GM18870 (cell line): ENCODE results near the gene PIK3R1.

ENCODE experiments used
- ATAC-seq: cut with Tn5 transposase; IDR thresholded peaks from one replicate; pipeline ENCODE4 v1.9.1; 2021; ENCODE audit warnings: moderate library complexity; ENCODE audit not compliant: unreplicated experiment

Gene PIK3R1

DNA sequence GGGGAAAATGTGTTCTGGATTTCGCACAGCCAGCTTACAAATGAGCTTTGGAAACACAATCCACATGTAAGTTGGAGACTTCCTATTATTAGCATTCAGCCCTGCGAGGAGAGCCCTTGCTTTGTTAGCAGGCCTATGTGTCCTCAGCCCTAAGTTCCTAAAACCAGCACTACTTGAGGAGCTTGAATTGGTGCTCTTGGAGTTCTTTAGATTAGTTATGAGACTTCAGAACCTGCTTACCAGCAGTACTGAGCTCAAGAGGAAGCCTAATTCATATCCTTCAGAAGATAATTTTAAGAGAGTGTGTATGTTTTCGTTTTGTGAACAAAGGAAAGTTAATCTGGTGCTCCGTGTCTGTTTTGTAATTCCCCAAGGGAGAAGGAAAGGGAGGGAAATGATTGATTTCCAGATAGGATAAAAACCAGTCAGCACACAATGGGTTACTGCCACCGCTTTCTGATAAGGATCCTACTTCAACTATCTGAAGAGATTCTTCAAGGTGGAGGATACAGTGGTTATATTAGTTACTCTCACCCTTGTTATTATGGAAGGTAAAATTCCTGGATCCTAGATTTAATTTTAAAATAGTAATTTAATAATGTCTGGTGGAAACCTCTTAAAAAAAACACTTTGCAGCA, 35.2 kb downstream of the PIK3R1 start:
- ATAC-seq, result no peak

DNA sequence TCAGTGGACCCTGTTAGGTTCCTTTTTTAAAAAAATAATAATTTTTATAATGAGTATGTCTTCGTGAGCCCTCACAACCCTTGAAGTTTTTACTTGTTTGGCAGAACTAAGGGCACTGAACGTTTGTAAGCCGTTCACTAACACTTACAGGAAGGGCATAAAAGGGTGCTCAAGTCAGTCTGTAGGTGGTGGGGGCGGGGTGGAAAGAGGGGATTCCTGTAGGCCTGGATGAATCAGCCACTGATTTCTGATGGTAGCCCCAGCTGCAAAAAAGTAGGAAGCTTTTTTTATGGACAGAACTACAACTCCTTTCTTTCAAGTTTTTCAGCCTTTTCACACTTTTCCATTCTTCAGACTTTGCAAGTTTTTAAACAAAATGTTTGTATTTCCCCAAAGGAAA, 35.8 kb downstream of the PIK3R1 start:
- ATAC-seq, result no peak

DNA sequence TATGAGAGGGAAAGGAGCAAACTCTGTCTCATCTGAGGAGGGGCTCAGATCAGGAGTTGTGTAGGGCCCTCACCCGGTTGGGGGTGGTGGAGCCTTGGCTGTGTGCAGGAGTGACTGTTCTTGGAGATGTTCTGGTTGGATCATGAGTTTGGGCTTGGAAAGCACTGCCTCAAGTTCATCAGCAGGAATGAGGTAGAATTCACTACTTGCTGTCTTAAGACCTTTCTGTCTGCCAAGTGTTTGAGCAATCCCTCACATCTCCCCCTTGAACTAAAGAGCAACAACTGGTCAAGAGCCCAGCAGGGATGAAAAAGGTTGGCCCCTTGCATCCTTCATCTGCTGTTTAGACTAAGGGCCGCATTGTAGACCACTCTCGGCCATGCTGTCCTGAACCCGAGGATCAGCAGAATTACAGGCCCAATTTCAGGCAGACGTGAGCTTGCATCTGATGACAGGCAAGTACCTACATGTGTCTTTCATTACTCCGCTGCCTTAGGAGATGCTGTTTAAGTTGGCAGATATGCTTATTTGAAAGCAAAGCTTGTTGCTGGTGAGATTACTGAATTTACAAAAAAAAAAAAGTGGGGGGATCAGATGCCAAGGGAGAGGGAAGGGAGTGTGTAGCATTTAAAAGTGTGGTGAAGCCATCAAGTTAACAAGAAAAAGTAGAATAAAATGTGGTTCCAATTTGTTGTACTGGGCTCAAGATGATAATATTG, 36.4 kb downstream of the PIK3R1 start:
- no peak for ATAC-seq

DNA sequence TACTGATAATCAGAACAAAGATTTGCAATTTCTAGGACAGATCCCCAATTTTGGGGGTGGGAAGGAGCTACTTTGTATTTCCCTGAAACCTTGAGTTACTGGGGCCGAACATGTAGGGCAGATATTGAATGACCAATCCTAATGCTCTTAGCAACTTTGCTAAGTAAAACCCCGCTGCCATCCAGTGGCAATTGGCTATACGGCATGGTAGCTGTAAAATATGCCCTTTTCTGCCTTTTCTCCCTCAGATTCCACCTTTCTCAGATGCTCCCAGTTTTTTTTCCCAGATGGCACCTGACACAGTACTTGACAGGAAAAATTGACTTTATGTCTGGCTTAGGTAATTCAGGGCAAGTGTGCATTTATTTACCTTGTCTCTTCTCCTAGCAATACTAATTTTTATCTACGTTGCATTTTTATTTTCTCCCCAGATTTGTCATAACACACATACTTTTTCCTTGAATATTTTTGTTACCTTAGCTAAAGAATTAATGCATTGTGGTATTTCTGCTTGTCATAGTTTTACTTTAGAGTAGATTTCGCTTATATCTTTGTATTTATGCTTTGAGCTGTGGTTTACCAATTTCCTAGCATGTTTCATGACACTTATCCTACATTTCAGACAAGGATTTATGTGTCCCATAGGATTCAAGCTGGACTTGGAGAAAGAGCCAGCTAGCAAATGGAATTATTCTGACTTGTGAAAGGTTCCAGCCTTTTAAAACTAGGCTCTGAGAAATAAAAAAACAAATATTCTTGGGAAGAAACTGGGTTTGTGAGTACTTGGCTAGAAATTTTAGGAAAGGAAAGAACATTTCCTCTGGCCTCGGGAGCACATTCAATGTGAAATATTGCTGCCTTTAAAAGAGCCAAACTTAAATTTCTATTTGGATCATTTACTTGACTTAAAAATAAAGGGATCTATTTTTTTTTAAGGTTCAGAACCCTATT, 37.4 kb downstream of the PIK3R1 start:
- ATAC-seq, result no peak

DNA sequence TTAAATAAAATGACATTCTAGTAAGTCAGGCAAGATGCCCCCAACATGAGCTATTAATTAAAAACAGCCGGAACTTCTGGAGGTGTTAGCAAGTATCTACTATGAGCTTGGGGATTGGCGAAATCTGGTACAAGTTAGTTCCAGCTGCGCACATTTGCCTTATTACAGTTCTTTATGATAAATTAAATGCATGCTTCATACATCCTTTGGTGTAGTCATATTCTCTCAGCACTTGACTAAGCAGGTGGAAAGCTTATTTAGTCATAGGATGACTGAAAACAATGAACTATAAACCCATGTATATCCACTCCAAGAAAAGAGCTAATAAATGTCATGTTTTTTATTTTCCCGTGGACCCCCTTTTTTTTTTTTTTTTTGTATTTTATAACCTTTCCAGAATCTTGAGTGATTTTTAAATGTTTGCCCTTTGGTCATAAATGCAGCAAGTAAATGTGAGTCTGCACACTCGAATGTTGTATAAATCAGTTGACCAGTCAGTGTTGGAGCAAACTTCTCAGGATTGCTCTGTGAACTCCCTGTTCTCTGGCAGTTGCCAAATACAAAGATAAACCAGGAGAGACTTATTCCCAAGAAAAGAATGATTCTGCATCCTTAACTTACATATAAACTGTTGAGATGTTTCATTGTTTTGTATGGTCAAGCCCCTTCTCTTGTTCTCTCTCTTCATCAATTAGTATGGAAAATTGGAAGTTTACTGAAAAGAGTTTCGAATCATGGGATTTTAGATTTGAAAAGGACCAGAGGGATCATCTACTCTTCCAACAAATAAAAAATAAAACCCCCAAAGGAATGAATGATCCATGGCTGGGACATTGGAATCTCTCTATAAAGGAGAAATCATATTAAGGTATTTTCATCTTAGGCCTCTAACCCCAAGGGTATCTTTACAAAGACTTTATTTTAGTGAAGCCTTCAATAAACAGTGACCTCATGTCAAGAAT, 38.3 kb downstream of the PIK3R1 start:
- ATAC-seq, result no peak

DNA sequence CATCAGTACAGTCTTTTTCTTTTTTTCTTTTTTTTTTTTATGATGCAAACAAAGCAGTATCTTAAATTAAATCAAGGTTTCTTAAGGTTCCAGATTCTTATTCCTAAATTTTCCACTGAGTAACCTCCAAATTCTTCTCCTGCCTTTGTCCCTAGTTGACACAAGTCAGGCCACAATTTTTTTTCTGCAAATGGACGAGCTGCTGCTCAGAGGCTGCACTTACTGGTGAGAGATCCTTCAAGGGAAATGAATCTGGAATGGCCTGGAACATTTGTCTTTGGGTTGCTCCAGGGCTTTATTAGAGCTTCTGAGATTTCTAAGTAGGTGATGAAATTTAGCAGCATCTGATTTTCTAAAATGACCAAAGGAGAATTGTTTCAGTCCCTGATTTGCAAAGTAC, 39.3 kb downstream of the PIK3R1 start:
- no peak for ATAC-seq

DNA sequence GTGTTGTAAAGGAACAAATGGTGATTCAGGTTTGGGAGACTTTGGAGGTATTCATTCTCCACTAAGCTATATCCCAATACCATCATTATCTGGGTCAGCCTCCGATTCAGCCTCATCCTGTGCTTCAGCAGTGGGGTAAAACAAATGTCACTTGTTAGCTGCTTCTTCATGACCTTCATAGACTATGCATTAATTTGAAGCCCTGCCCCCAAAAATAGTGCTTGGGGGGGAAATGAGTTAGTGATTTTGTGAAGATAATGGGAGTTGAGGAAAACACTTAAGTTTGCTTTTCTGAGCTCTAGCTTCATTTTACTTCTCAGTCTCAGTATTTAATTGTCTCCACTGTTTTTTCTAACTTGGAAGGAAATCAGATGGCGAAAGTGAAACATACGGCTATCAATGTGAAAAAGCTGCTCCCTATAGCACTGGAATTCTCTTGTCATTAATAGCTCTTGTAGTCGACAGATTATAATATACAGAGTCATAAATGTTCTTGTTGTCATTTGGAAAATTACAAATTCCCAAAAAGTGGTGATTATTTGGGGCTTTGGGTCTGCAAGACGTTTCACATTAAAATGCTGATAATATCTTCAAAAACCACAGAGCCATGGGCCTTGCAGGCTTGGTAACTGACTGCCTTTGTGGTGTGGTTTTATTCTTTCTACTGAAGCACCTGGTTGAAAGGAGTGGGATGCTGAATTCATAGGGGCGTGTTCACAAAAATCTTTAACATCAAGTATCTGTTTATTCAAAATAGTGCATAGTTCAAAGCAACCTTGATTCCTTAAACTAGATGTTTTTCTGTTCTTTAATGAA, 40.0 kb downstream of the PIK3R1 start:
- ATAC-seq, result no peak

DNA sequence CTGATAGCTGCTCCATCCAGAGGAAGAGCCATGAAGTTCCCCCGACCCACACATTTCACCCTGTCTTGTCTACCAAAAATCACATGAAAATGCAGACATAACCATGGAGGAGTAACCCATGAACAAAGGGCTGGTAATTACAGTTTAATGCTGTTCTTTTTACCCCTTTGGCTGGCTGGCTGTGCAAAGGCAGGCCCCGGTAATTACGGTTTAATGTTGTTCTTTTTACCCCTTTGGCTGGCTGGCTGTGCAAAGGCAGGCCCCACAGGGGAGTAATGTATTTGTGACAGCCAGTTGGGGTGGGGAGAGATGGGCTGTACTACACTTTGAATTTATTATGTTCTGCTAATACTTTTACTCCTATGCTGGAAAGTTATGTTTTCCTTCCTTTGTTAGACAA, 41.7 kb downstream of the PIK3R1 start:
- no peak for ATAC-seq

DNA sequence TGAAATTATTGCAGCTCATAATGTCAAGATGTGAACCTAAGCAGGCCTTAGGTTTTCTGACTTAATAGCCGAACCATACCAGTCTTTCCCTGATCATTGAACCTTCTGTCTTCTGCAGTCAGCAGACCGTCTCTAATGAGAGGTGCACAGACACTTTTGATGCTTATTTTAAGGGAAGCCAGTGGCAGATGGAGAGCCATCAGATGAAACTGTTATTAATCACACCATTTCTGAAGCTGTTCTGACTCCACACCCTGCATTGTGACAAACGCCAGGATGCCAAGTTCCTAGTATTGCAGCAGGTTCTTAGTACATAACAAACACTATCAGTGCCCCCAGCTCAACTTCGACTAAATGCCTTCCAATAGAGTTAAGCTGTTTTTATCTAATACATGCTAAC, 43.0 kb downstream of the PIK3R1 start:
- no peak for ATAC-seq

DNA sequence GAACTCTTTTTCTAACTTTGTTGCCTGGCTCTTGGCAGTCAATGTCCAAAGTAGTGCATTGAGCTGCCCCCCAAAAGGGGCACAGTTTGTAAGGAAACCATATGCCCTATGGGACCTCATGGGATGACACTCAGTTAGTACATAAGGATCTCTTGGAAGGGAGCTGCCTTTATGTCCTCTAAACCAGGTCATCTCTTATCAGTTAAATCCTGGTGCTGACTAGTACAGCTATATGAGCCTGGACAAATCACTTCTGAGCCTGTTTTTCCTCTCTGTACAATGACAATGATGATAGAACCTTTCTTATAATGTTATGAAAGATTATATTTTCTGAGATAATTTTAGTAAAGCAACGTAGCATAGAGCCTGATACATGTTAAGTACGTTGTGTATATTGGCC, 44.1 kb downstream of the PIK3R1 start:
- no peak for ATAC-seq

DNA sequence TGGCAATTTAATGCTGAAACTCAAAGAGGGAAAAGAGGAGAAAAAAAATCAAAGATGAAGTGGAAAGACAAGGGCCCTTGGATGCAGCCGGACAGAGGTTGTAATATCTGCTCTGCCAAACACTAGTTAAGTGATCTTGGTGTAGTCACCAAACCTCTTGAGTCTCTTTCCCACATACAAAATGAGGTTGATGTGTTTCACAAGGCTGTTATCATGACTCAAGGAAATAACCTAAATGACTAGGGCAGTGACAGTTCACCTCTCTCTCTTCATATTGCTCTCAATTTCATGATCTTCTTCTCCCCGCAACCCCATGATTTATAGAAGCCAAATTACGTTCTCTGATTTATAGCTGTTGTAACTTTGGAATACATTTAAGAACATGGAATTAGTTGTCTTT, 44.9 kb downstream of the PIK3R1 start:
- no peak for ATAC-seq

DNA sequence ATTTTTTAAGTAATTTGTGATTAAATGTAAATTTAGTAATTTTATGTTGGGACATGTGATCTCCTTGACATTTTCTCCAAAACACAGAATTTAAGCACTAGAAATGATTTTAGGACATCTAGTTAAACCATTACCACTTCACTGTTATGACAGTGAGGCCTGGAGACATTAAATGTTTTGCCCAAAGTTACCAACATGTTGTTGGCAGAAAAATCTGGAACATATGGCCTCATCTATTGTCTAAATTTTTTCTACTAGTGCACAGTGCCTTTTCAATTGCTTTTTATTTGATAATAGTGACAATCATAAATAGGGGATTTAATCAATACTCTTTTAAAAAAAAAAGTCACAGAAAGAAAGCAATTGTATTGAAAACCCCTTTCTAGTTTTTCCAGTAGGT, 45.6 kb downstream of the PIK3R1 start:
- no peak for ATAC-seq

DNA sequence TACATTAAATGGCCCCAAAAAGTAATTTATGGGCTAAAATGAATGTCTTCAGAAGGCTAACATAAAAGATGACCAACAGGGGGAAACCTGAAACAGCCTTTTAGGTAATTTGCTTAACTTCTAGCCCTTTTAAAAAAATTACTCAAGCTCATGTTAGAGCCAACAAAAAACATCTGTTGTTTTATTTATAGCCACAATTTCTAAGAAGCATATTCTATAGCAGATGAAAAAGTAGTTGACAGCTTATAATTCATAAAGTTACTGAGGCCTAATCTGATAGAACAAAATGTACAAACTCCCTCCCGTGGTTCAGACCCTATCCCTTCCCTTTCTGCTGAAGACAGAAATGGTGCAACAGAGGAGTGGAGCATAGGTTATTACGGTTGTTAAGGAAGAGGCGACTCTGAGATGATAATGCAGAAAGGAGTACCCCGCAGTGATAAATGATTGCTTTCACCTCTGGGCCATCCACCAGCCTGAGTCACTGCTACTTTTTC, 46.1 kb downstream of the PIK3R1 start:
- no peak for ATAC-seq

DNA sequence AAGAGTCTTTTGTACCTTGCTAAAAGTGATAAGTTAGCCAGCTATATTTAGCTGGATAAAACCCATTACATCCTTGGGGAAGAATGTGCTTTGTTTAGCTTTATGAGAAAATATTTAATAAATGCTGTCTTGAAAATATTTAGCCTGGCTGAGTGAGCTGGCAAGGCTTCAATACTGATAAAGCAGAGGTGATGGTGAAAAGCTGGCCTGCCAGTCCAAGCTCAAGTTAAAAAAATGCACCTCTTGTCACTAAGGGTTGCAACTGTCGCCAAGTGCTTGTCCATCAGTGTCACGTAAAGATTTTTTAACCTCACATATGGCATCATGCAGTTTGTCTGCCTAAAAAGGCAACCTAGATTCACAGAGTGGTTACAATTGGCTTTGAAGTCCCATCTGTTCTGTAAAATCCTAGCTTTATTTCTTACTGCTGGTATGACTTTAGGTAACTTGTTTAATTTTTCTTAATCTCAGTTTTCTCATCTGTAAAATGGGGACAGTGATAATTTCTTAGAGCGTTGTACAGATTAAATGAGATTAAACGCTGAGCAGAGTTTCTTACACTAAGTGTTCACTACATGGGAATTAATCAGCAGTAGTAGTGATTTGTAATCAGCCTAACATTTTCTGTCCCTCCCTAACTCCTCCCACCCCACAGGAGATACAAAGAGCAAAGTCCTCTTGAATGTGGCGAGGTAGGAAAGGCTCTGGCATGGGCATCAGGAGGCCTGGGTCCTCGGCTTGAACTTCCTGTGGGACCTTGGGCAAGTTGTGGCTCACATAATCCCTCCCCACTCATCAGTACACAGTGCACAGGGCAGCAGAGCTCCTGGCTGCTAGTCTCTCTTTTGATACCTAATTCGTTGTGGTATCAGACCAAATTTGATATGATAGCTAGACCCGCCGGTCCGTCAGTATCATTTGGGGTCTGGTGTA, 48.7 kb downstream of the PIK3R1 start:
- no peak for ATAC-seq

DNA sequence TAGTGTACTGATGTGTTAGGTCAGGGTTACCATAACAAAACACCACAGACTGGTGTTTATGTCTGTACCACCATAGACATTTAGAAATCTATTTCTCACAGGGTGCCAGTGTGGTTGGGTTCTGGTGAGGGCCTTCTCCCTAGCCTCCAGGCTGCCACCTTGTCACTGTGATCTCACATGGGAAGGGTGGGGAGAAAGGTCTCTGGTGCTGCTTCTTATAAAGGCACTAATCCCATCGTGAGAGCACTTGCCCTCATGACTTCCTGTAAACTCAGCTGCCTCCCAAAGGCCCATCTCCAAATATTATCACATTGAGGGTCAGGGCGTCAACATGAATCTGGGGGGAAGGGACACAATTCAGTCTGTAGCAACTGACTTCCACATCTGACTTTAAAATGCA, 49.8 kb downstream of the PIK3R1 start:
- ATAC-seq, result no peak

DNA sequence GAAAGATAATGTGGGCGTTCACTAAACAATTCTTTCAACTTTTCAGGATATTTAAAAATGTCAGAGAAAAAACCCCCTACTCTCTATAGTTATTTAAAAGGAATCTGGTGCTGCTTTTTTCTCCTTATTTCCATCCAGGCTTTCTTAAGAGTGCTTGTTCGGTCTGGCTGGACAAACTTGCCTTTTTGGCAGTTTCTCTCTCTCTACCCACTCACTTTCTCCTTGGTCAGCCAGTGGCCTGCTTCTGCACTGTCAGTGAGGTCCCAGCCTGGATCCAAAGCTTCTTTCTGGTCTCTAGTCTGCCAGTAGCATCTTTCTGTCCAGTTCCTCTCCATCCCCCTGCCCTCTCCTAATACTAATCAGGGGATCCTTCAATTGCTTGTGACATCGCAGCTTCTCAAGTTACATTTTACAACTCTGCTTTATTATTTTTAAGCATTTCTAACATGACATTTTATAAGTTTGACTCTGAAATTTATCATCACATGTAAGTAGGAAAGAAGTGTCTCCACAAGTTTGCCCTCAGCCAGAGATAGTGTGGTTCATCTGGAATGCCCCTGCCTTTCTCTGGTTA, 50.4 kb downstream of the PIK3R1 start:
- no peak for ATAC-seq

DNA sequence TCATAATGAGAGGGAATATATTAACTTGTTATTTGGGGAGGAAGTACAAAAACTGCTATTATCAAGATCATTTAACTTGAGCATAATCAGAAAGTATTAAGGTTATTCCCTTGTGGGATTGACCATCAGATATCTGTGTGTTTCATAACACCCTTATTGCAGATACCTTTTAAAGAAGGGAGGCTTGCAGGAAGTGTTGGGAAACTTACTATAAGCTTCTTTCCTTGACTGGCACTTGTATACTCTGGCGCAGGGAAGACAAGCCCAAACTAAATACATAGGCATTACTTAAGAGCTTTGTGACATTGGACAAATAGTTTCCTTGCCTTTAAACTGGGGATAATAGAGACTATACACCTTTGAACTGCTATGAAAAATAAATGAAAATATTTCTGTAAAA, 50.9 kb downstream of the PIK3R1 start:
- ATAC-seq, result no peak

DNA sequence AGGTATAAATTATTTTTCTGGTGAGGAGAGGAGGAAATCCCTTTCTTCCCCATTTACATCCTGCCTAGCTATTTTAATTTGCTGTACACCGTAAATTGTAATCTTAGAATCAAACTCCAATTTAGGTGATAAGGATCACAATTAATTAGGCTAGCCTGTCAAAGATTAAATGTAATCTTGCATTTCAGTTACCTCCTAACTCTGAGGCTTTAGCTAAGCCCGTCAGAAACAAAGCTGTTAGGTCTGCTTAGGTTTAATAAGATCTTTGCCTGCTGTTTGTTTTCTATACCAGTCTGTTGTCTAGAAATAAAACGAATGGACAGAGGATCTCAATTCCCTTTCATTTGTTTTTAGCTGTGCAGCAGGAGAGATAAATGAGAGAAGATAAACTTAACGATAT, 51.5 kb downstream of the PIK3R1 start:
- ATAC-seq, result no peak
